Chondrocyte (in vitro differentiated cells): ENCODE data around the gene PDE4D. TPM values are rescaled to one million over a fixed set of nuclear protein-coding genes. Genes with fewer than 3 reads are reported as not detected.
"Not testable (repeated sequence)": the region's sequence is repeated elsewhere in the genome, so short reads cannot be mapped to it uniquely, and the experiment has no call there.

Source experiments
- DNase-seq: peaks from one replicate; pipeline ENCODE4 v3.0.0; 2021; ENCODE audit warnings: mixed read lengths, low spot score
- H3K27ac Mint-ChIP-seq: one replicate; pipeline ENCODE4 v1.8.0; 2021; ENCODE audit warnings: mild to moderate bottlenecking, moderate library complexity, mixed read lengths; ENCODE audit not compliant: unreplicated experiment
- H3K27me3 Mint-ChIP-seq: 2 replicates; pipeline ENCODE4 v1.8.0; 2021; ENCODE audit warnings: low read depth, mixed read lengths
- H3K36me3 Mint-ChIP-seq: 2 replicates; pipeline ENCODE4 v1.8.0; 2021; ENCODE audit warnings: low read depth, mixed read lengths
- H3K4me1 Mint-ChIP-seq: 2 replicates; pipeline ENCODE4 v1.8.0; 2021; ENCODE audit warnings: low read depth, mild to moderate bottlenecking, mixed read lengths
- H3K4me3 Mint-ChIP-seq: one replicate; pipeline ENCODE4 v1.8.0; 2021; ENCODE audit warnings: mild to moderate bottlenecking, moderate library complexity, mixed read lengths; ENCODE audit not compliant: unreplicated experiment
- H3K9me3 Mint-ChIP-seq: 2 replicates; pipeline ENCODE4 v1.8.0; 2021; ENCODE audit warnings: low read depth, mixed read lengths
- total RNA-seq: library from RNA; stranded (reverse); gene quantifications from 3 replicates; pipeline ENCODE4 v1.2.1, GENCODE V29; 2021
- TF ChIP-seq, protein P1 (sequence below): fragments of 200-600 bp; sonication (generic); IDR thresholded peaks from 2 replicates; pipeline ENCODE4 v1.5.0; 2021; ENCODE audit warnings: antibody characterized with exemption, mild to moderate bottlenecking, moderate library complexity

Gene PDE4D
- total RNA-seq, 1 donor from 2014 or later = 21.1 TPM

DNA sequence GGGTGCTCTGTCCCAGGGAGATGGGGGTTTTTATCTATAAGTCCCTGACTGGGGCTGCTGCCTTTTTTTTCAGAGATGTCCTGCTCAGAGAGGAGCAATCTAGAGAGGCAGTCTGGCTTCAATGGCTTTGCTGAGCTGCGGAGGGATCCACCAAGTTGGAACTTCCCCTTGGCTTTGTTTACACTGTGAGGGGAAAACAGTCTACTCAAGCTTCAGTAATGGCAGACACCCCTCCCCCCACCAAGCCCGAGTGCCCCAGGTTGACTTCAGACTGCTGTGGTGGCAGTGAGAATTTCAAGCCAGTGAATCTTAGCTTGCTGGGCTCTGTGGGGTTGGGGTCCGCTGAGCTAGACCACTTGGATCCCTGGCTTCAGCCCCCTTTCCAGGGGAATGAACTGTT is 934.8 kb downstream of the PDE4D start:
- Mint-ChIP-seq H3K4me1 (peaks cover 4% of the 10 kb centered on the region), H3K27me3 (peaks cover 3% of the 10 kb centered on the region), H3K36me3 (no peaks in the 10 kb centered on the region), H3K4me3 (no peak overlapping the region), H3K9me3 (no peaks in the 10 kb centered on the region), H3K27ac (no peak overlapping the region)
- TF ChIP-seq, protein P1, sequence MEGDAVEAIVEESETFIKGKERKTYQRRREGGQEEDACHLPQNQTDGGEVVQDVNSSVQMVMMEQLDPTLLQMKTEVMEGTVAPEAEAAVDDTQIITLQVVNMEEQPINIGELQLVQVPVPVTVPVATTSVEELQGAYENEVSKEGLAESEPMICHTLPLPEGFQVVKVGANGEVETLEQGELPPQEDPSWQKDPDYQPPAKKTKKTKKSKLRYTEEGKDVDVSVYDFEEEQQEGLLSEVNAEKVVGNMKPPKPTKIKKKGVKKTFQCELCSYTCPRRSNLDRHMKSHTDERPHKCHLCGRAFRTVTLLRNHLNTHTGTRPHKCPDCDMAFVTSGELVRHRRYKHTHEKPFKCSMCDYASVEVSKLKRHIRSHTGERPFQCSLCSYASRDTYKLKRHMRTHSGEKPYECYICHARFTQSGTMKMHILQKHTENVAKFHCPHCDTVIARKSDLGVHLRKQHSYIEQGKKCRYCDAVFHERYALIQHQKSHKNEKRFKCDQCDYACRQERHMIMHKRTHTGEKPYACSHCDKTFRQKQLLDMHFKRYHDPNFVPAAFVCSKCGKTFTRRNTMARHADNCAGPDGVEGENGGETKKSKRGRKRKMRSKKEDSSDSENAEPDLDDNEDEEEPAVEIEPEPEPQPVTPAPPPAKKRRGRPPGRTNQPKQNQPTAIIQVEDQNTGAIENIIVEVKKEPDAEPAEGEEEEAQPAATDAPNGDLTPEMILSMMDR = no peak
- DNase-seq = no peak

DNA sequence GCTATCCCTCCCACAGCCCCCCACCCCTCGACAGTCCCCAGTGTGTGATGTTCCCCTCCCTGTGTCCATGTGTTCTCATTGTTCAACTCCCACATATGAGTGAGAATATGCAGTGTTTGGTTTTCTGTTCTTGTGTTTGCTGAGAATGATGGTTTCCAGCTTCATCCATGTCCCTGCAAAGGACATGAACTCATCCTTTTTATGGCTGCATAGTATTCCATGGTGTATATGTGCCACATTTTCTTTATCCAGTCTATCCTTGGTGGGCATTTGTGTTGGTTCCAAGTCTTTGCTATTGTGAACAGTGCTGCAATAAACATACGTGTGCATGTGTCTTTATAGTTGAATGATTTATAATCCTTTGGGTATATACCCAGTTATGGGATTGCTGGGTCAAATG is 940.3 kb downstream of the PDE4D start:
- not testable (repeated sequence) for H3K9me3 Mint-ChIP-seq, H3K4me1 Mint-ChIP-seq, H3K4me3 Mint-ChIP-seq, H3K36me3 Mint-ChIP-seq, H3K27ac Mint-ChIP-seq, DNase-seq
- peaks cover 13% of the 10 kb centered on the region for H3K27me3 Mint-ChIP-seq

DNA sequence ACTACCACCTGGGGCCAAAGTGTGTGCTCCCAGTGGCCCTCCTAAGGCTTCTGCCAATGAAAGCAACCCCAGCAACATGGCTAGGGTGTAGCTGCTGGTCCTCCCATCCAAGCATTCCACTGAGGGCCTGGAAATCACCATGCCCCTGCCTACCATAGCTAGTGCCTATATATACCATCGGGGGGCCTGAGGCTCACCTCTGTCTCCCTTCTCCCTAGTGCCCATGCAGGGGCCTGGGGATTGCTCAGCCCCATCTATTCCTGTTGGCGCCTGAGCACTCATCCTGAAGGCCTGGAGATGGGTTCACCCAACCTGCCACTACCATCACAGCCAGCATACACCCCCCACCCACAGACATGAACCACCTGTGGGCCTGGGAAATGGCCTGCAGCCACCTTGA is 943.3 kb downstream of the PDE4D start:
- Mint-ChIP-seq H3K9me3 (no peaks in the 10 kb centered on the region), H3K27me3 (peaks cover 13% of the 10 kb centered on the region), H3K36me3 (peaks cover 2% of the 10 kb centered on the region), H3K27ac (no peak overlapping the region), H3K4me3 (no peak overlapping the region), H3K4me1 (no peaks in the 10 kb centered on the region)
- no peak for DNase-seq
- TF ChIP-seq, protein P1 = no peak

DNA sequence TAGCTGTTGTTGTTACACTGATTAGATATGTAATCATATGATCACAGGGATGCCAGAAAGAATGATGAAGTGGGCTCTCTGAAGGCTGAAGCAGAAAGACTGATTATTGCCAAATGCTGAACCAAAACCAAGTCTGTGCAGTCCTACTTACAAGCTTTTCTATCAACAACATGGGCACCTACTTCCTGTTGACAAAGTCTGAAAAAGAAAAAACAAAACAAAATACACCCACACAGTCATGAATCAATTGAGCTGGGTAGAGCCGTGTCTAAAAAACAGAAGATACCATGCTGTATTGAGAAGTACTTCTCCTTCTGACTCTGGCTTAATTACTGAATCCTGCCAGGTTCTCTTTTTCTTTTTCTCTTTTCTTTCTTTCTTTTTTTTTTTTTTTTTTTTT is 947.3 kb downstream of the PDE4D start:
- Mint-ChIP-seq H3K4me1 (peaks cover 7% of the 10 kb centered on the region), H3K4me3 (no peak overlapping the region), H3K27me3 (no peaks in the 10 kb centered on the region), H3K36me3 (no peaks in the 10 kb centered on the region), H3K27ac (no peak overlapping the region), H3K9me3 (peaks cover 4% of the 10 kb centered on the region)
- no peak for DNase-seq
- TF ChIP-seq, protein P1 = no peak

DNA sequence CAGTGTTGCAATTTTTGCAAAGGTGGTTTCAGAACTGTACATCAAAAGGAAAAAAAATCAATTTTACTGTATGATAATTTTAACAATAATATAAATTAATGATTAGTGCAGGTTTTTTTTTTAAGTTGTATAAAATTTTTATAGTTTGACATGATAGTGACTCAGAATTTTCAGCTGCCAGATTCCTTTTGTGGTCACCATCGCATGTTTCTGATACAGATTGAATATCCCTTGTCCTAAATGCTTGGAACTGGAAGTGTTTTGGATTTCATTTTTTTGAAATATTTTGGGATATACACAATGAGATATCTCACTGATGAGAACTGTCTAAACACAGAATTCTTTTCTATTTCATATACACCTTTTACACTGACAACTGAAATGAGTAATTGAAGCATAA is 949.3 kb downstream of the PDE4D start:
- DNase-seq = no peak
- Mint-ChIP-seq H3K4me3 (no peak overlapping the region), H3K36me3 (peaks cover 2% of the 10 kb centered on the region), H3K27ac (no peak overlapping the region), H3K4me1 (peaks cover 21% of the 10 kb centered on the region), H3K27me3 (no peaks in the 10 kb centered on the region), H3K9me3 (peaks cover 4% of the 10 kb centered on the region)
- TF ChIP-seq, protein P1 = no peak

DNA sequence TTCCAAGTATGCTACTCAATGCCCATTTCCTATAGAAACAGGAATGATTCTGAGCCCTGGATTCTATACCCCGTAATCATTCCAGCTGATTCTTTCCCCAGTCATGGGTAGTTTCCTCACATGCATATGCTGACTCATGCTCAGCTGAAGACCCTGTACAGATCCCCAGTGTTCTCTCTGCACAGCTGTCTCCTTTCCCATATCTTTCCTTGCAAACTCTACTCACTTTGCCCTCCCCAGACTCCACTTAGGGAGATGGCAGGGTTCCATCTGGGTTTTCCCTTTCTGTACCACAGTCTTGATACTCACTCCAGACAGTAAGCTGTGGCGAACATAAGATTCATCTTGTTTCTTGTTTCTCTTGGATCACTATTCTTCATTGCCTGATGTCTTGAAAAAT is 953.1 kb downstream of the PDE4D start:
- peak overlapping the region; percentile 85 for H3K27ac Mint-ChIP-seq
- no peak overlapping the region for H3K4me3 Mint-ChIP-seq
- H3K9me3 Mint-ChIP-seq = peaks cover 4% of the 10 kb centered on the region
- no peaks in the 10 kb centered on the region for H3K27me3 Mint-ChIP-seq
- DNase-seq = no peak
- H3K36me3 Mint-ChIP-seq = peaks cover 2% of the 10 kb centered on the region
- TF ChIP-seq, protein P1 = no peak
- H3K4me1 Mint-ChIP-seq = peaks cover 21% of the 10 kb centered on the region
